ENCODE data around the gene ACTRT2. TPM values are rescaled to one million over a fixed set of nuclear protein-coding genes. Genes with fewer than 3 reads are reported as not detected.

ACTRT2 gene
- total RNA-seq, 1 donor from 2014 or later = not detected

DNA sequence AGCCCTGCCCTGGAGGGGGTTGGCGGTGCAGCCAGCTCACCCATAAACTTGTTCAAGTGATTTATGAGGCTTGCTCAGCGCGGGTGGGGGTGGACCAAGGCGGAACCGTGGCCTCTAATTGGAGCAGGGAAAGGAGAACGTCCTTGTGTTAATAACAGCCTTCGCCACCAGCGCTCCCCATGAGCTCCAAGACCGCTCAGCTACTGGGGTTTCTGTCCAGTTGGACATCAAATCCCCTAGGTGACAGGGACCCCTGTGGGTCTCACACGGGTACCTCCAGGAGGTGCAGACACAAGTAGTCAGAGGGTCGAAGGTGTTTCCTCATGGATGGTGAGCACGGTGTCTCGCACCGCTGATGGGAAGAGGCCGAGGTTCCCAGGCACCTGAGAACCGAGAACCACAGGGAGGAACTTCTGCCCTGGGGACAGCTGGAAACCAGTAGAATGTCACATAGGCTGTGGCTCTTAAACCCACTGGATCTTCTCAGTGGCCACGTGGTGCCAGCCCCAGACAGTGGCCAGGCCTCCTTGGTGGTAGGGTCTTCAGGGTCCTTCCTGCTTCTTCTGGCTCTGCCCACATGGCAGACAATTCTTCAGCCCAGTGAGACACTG is 3.7 kb upstream of the ACTRT2 start:
- no peak for DNase-seq (ENCODE audit: low read depth)

DNA sequence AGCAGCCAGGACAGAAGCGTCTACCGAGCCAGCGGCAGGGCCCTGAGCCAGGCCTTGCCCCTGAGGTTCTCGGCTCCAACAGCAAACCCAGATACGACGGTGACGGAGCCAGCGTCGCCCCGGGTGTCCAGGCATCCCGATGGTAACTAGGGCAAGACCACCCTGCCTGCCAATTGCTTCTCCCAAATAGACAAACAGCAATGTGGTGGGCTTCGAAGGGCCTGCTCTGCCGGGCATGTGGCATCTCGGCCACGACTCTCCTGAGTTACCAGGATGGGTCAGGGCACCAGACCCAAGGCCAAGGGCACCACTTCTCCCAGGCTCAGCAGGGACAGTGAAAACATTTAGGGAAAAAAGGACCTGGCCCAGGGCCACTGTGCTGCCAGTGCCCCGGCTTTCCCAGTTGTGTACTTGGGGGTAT is 3.2 kb upstream of the ACTRT2 start:
- DNase-seq (ENCODE audit: low read depth) = no peak

DNA sequence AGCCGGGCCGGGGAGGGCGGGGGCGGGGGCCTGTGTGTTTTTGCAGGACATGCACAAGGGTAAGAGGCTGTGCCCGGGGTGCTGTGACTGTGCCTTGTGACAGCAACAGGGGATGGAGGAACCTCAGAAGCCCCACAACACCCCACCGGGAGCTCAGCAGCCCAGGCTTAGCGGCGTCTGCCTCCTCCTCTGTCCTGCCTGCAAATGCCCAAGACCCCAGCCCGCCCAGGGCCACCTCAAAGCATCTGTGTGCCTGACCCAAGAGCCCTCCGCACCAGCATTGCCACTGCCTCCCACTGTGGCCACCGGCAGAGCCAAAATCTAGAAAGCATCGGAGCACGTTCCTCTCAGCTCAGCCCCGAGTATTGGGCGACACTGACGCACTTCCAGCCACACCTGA is 2.7 kb upstream of the ACTRT2 start:
- no peak for DNase-seq (ENCODE audit: low read depth)

DNA sequence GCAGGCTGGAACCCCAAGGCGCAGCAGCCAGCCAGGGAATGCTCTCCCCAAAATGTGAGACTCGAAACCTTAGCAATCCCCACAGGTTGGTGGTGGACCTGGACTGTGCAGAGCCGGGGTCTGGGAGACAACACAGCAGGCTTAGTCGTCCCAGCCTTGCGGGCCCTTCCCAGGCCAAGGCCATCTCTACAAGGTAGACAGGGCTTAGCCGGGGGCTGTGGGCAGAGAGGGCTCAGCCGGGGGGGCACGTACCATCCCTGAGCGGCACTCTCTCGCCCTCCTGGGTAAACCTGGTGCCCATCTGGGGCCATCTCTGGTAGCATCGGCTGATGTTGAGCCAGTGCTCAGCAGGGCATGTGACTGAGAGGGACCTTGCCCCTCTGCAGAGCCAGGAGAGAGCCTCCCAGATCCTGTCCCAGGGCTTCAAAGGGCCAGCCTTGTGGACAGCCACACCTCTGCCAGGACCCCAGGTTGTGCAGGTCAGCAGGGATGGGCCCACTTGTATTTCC is 2.2 kb upstream of the ACTRT2 start:
- no peak for DNase-seq (ENCODE audit: low read depth)

DNA sequence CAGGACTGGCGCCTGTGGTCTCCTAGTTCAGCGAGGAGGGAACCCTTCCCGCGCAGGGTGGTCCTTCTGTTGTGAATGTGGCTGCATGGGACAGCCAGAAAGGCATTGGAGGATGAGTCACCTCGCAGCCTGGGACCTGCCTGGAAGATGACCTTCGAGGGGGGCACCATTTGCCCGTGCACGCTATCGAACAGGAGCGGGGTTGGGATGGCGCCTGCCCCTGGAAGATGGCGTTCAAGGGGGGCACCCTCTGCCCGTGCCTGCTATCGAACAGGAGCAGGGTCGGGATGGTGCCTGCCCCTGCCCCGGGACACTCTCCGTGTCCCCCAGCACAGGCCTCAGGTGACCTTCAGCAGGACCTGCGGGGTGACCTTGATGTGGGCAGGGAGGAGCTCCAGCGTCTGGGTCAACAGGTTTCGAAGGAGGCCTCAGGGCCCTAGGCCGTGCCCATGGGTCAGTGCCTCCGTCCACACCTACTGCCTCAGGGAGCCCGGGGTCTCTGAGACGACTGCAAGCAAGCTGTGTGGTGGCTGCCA is 1.7 kb upstream of the ACTRT2 start:
- no peak for DNase-seq (ENCODE audit: low read depth)

DNA sequence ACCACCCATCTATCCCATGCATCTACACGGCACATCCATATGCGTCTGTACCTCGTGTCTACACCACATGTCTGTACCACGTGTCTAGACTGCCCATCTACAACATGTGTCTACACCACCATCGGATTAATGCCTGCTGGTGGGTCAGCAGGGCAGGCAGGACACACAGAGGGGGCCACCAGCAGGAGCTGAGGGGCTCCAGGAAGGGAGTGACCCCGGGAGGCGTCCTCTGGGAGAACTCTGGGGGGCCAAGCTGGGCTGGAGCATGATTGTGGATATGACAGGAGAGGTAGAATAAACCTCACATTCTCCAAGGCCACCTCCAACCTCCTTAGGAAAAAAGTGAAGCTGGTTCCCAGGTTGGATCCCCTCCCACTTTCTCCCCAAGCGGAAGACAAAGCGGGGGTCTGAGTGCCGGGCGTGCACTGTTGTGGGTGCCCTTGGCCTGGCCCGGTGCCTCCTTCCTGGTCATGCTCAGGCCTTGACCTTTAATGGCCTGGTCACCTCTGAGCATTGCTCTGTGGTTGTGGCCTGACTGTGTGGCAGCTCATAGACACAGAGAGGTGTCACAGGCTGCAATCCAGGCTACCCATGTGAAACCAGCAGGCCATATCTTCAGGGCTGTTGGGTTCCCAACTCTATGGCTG is 881 bp upstream of the ACTRT2 start:
- DNase-seq (ENCODE audit: low read depth) = no peak

DNA sequence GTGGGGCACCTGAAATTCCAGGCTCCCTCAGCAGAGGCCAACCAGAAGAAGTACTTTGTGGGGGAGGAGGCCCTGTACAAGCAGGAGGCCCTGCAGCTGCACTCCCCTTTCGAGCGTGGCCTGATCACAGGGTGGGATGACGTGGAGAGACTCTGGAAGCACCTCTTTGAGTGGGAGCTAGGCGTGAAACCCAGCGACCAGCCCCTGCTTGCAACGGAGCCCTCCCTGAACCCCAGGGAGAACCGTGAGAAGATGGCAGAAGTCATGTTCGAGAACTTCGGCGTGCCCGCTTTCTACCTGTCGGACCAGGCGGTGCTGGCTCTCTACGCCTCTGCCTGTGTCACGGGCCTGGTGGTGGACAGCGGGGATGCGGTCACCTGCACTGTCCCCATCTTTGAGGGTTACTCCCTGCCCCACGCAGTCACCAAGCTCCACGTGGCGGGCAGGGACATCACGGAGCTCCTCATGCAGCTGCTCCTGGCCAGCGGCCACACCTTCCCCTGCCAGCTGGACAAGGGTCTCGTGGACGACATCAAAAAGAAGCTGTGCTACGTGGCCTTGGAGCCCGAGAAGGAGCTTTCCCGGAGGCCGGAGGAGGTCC is 634 bp downstream of the ACTRT2 start:
- DNase-seq (ENCODE audit: low read depth) = no peak

DNA sequence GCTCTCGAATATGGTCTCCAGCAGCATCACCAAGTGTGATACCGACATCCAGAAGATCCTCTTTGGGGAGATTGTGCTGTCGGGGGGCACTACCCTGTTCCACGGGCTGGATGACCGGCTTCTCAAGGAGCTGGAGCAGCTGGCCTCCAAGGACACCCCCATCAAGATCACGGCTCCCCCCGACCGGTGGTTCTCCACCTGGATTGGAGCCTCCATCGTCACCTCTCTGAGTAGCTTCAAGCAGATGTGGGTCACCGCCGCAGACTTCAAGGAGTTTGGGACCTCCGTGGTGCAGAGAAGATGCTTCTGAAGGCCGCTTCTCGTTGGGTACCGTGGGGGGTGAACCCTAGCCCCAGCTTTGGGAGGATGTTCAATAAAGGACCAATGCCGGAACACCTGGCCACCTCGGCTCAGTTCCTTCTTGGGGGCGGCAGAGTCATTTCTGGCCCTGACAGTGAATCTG is 1.3 kb downstream of the ACTRT2 start:
- DNase-seq (ENCODE audit: low read depth) = no peak

DNA sequence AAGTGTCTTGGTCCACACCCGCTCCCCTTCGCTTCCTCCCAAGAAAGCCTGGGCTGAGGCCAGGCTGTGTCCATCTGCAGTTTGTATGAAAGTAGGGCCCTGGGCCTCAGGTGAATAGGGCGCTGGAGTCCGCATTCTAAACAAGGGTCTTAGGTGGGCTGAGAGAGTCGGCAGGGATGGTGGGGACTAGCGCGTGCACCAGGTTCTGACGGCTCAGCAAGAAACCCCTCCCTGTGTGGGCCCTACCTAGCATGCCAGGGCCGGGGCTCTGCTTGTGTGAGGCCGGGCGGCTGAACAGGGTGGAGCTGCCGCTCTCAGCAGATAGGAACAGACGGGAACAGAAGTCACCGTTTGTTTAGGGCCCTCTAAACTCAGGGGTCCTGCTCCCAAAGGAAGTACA is 1.7 kb downstream of the ACTRT2 start:
- no peak for DNase-seq (ENCODE audit: low read depth)

DNA sequence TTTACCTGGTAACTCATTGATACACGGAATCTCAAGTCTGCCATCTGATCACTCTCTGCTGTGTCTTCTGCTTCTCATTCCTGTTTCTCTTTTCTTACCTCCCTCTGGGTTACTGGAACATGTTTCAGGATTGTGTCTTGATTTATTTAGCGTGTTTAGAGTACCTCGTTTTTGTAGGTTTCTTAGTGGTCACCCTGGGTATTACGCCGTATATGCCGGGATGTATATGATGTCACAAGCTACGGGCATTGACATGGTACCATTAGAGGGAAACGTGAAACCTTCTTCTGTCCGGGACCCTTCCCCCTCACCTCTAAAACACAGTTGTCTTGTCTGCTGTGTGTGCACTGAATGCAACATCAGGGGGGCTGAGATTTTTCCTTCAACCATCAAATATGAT is 2.8 kb downstream of the ACTRT2 start:
- no peak for DNase-seq (ENCODE audit: low read depth)

DNA sequence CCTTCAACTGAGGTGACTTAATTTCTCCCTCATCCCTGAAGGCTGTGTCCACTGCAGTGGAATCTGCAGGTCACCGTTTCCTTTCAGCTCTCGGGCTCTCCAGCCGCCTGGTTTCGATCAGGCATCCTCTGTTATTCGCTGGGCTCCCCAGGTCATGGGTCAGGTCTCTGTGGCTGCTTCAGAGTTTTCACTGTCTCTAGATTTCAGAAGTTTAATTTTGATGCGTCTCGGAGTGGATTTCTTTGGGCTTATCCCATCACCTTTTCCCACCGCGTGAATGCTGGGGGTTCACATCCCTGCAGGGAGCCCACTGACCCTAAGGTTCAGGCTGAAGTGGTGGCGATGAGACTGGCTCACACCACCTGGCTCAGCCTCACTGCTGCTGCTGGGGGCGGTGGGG is 3.3 kb downstream of the ACTRT2 start:
- DNase-seq (ENCODE audit: low read depth) = no peak

DNA sequence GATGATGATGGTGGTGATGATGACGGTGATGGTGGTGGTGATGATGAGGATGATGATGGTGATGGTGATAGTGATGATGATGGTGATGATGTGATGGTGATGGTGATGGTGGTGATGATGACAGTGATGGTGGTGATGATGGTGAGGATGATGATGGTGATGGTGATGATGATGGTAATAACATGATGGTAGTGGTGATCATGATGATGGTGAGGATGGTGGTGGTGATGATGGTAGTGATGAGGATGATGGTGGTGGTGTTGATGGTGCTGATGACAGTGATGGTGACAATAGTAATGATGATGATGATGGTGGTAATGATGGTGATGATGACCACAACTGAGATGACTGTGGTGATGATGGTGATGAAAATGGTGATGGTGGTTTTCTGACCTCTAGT is 4.9 kb downstream of the ACTRT2 start:
- DNase-seq (ENCODE audit: low read depth) = no peak

DNA sequence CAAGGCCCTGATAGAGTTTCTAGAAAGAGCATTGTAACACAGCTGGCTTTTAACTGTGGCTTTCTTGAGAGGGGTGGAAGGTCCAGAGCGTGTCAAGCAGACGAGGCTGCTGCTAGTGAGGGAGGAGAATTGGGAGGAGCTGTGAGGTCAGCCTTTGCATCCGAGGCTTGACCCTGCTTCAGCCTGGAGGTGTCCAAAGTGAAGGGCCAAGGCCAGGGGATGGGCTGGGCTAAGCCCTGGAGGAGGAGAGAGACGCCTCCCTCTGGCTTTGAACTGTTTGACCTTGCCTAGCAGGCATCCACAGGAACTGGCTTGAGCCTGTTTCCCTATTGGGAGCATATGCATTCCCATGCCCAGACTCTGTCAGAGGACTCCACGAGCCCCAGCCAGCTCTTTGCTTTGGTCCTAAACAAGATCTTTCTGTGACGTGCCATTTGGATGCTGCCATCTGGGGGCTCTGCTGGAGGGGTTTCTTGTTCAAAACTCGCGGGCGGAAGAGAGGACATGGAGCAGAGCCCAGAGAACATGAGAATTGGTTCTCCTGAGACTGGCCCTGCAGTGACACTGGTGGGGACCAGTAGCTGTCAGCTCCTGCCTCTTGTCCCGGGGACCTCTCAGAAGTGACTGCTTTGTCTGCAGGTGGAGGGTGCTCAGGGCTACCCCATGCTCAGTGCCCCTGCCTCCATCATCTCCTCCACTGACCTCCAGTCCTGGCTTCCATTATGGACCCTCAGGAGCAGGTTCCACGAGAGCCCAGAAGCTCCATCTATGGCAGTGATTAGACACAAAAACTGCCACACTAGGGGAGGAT is 5.5 kb downstream of the ACTRT2 start:
- DNase-seq (ENCODE audit: low read depth) = no peak

DNA sequence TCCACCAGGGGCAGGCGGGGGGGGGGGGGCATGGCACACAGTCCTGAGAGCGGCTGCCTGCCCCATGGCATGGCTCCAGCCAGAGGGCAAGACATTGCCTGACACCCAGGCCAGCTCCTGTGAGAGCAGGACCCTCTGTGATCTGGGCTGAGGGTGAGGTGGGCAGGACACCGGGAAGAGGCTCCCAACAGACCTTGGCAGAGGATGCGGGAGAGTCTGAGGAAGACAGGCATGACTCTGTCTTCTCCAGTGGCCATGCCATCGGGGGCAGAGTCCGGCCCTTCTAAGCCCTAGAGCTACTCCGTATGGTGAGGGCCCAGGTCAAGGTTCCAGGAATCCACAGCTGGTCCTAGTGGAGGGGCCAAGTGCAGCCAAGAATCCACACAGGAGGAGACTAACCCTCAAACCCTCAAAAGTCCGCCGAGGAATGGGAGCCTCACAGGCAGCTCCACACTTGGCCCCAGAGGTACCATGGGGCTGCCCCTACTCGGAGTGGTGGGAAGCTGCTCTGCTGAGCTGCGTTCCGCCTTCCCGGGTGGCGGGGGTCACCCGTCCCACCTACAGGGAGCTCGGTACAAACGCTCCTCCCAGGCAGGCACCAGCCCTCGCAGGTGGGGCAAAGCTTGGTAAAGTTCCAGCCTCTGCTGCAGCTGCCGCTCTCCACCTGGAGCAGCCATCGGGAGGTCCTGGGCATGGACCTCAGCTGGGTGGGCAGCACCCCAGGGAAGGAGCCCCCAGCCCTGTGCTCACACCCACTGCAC is 6.5 kb downstream of the ACTRT2 start:
- DNase-seq (ENCODE audit: low read depth) = no peak

DNA sequence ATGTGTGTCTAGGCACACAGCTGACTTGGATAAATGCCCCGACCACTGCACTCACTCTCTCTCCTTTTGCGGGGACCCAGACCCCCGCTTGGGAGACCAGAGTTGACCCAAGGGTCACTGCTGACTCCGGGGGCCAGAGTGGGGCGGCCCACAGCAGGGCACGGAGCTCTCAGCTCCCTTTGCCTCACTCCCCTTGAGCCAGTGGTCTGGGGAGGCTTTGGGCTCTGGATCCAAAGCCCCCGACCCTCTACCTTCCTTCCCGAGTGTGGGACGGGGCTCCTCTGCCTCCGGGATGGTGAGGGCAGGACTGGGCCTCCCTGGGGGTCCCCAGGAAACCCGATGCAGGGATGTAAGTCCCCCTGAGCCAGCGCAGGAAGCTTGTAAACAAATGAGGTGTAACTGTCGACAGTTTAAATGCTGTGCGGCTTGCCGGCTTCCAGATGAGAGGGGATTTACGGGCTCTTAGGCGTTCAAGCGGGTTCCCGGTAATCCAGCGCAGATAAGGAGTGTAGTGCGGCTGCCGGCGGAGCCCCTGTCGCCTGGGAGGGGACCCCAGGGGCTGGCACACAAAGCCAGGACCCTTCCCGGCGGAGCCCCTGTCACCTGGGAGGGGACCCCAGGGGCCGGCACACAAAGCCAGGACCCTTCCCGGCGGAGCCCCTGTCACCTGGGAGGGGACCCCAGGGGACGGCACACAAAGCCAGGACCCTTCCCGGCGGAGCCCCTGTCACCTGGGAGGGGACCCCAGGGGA is 7.4 kb downstream of the ACTRT2 start:
- no peak for DNase-seq (ENCODE audit: low read depth)

DNA sequence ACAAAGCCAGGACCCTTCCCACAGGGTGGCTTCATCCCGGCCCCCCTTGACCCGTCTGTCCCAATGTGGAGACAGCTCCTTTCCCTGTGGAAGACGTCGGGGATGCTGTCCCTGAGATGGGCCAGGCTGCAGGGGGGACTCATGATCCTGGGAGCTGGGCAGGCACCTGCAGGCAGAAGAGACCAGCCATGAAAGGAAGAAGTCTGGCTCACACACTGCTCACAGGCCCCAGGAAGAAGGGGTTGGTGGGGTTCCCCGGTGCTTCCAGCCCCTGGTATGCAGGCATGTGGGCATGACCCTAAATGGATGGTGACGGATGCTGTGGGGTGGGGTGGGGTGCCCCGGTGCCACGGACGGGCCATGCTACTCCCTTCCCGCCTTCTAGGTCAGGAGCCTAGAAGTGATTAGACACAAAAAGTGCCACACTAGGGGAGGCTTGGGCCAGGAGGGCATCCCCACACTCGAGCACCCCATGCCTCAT is 8.3 kb downstream of the ACTRT2 start:
- DNase-seq (ENCODE audit: low read depth) = no peak

DNA sequence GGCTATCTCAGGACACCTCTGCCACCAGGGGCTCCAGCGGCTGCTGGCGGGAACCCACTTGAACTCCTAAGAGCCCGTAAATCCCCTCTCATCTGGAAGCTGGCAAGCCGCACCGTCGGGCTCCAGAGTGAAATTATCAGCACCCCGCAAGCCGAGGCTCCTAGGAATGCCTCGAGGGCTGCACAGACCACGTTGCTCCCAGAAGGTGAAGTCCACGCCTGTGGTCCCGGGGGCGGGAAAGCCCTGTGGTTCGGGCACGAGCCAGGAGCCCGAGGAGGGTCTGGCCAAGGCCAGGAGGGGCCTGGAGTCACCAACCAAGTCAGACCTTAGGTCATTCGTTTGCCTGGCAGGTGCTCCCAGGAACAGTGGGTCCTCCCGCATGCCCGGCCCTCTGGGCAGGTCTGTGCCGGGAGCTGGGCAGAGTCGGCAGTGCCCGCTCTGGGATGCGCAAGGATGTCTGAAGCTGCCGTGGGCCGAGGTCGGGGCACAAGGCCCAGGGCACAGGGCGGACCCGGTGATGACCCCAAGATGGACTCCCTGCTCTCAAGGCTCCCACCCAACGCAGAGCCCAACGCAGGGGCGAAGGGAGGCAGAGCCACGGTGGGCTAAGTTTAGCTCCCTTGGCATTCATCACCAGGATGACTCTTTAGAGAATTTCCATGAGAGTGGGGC is 8.9 kb downstream of the ACTRT2 start:
- no peak for DNase-seq (ENCODE audit: low read depth)

DNA sequence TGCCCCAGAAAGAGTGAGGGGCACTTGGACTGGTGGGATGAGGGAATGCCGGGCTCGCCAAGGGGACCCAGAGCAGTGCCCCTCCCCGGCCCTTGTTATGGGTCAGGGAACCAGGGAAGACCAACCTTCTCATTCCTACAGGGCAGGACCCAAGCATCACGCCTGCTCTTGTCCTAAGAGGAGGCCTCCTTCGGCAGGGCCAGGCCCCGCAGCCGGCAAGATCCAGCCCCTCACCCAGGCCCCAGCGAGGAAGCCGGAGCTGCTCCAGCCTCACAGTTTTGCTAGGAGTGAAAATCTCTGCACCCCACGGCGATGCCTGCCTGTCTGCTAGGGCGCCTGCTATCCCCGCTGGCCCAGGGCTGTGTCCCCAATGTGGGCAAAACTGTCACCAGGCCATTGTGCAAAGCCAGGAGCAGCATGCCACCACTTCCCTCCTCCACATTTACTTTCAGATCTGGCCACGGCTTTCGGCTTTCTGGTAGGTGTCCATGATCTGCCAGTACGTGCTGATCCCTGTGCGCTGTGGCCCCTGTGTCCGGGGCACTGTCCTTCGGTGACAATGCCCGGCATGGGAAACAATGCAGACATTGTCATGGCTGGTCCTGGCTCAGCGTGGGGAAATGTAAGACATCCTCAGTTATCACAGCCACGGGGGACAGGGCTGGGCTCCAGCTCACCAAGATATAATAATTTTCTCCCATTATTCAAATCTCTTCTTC is 9.6 kb downstream of the ACTRT2 start:
- DNase-seq (ENCODE audit: low read depth) = no peak
